Measurements from ENCODE around the gene CGB3.
"Not testable (repeated sequence)": the region's sequence is repeated elsewhere in the genome, so short reads cannot be mapped to it uniquely, and the experiment has no call there.

The CGB3 gene

DNA sequence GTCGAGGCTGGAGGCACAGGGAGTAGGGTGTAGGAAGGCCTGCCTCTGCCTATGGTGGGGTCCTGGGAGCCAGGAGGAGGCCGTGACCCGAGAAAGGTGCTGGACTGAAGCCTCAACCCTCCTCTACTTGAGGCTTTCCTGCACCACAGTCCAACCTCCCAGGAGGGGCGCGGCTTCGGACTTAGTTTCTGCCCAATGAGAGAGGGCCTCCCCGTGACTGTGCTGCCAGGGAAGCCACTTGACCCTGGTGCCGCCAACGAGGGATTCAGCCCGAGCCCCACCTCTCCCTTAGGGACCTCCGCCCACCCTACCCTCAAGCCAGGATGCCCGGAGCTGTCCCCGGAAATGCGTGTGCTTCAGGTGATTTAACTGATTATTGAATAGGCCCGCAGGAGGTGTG, at the start of gene CGB3:
Gene CGB3, minus strand, starts transcription at position 101 of the 400 bp plus-strand sequence. CDS start 362 bp downstream, outside the sequence.
- not testable (repeated sequence) for DNase-seq

DNA sequence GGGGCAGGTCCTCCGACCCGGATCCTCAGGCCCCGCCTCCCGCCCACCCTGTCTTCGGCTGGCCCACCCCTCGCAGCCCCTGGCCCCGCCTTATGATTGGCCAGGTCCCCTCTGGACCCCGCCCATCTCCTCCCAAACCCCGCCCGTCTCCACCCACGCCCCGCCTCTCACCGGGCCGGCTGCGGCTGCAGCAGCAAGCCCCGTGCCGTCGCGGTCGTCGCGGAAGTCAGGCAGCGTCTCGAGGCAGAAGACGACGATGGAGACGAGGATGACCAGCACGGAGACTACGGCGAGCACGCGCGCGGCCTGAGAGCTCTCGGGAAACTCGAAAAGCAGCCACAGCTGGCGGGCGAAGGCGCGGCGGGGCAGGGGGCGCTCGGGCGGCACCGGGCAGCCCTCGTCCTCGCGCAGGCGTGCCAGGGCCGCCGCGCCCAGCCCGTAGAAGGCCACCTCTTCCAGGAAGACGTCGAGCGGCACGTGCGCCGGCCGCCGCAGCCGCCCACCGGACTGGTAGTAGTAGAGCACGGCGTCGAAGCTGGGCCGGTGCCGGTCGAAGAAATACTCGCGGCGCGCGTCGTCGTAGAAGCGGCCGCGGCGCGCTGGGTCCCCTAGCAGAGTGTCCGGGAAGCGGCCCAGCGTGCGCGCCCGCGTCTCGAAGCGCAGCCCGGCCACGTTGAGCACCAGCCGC, 47.9 kb upstream of the CGB3 start:
- no peak for DNase-seq

DNA sequence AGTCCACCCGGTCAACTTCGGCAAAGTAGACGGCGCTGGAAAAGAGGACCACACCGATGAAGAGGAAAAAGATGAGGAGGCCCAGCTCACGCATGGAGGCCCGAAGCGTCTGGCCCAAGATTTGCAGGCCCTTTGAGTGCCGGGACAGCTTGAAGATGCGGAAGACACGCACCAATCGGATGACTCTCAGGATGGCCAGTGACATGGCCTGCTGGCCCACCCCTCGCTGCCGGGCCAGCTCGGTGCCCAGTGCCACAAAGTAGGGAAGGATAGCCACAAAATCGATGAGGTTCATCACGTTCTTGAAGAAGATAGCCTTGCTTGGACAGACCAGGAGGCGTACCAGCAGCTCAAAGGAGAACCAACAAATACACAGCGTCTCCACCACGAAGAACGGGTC, 46.3 kb upstream of the CGB3 start:
- DNase-seq, result no peak

DNA sequence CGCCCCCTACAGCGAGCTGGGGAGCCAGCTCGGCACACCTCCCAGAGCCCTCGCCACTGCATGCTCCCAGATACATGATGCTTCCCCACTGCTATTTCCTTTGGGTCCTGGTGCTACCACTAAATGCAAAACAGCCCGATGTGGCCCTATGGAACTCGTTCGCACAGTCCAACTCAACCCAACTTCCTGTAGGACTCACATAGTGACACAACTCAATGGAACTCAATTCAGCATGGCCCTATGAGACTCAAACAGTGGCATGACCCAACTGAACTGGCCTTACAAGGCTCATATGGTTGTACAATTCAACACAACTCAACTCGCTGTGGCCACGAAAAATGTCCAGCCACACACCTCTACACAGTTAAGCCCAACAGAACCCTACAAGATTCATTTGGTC, 44.9 kb upstream of the CGB3 start:
- no peak for DNase-seq

DNA sequence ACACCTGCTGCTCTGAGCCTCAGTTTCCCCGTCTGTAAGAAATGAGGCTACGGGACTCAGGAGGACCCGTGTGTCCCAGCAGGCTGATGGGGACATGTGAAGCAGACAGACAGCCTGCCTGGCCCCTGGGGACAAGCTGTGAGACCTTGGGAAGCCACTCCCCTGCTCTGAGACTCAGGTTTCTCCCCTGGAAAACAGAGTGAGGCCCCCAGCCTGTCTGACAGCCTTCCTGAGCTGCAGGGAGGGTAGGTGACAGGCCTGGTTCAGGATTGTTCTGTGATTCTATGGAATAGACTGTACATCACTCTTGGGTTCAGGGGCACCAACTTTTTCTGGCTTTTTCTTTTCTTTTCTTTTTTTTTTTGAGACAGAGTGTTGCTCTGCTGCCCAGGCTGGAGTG, 43.4 kb upstream of the CGB3 start:
- DNase-seq, result no peak

DNA sequence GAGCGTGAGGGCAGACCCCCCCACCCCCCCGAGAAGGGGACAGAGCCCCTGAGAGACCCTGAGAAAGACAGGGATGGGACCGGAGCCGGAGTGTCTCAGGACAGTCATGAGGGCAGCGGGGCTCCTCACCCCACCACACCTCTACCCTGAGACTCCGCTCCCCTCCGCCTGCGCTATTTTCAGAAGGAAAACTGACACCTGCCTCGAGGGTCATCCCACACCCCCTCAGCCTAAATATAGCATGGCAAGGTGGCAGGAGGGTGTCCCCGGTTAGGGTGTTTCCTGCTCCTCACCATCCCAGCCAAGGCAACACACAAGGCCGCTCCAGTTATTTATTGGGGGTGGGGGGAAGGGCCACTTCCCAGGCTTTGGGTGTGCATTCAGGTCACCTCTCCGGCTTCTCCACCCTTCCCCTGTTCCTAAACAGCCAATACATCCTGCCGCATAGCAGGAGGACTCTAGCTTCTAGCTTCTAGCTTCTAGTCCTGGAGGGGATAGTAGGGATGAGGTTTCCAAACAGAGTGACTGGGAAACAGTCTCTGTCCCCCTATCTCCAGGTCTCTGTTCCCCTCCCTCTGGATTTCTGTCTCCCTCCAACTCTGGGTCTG, 41.9 kb upstream of the CGB3 start:
- no peak for DNase-seq

DNA sequence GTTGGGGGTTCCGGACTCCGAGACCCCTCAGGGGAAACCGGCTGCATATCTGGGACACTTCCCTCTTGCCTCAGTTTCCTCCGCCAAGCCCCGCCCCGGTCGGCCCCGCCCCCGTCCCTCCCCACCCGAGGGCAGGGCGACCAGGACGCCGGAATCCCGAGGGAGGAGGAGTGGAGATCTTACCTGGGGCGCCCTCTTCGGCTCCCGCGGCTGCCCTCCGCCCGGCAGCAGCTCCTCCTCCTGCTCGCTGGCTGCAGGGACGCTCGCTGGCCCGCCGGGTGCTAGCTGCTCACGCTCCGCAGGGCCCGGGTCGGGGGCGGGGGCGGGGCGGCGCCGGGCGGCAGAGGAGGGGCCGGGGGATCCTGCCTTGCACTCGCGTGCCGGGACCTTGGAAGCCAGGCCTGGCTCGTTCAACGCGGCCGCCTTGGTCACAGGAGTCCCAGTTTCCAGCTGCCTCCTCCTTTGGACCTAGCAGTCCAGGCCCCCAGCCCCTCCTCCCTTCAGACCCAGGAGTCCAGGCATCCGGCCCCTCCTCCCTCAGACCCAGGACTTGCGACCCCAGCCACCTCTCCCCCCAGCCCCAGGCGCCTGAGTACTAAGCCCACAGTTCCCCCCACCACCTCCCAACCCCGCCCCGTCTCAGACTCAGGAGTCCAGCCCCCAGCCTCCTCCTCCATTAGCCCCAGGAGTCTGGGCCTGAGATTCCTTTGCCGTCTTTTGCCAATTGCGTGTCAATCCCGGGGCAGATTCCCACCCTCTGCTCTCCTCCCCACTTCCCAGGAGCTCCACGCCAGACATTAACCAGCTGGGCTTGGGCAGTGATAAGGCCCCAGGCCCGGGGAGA, 40.9 kb upstream of the CGB3 start, which contains the start of gene NTF4:
Gene NTF4, minus strand, starts transcription at position 51 of the 844 bp plus-strand sequence. CDS start 2,821 bp downstream, outside the sequence.
- no peak for DNase-seq

DNA sequence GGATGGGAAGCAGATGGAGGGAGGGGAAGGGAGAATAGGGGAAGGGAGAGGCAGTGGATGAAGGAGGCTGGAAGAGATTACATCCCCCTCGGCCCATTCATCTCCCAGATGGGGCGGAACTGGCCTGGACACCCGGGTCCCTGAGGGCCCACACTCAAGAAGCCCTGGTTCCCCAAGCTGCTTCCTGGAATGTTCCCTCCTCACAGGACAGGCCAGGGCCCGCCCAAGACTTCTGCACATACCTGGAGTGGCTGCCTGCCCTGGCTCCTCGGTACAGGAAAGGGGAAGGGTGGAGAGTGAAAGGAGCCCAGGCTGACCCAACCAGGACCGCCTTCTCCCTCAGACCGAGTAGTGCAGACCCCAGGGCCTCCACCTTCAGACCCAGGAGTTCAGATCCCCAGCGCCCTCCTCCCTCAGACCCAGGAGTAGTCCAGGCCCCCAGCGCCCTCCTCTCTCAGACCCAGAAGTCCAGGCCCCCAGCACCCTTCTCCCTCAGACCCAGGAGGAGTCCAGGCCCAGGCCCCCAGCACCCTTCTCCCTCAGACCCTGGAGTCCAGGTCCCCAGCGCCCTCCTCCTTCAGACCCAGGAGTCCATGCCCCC, 40.0 kb upstream of the CGB3 start:
- DNase-seq, result no peak

DNA sequence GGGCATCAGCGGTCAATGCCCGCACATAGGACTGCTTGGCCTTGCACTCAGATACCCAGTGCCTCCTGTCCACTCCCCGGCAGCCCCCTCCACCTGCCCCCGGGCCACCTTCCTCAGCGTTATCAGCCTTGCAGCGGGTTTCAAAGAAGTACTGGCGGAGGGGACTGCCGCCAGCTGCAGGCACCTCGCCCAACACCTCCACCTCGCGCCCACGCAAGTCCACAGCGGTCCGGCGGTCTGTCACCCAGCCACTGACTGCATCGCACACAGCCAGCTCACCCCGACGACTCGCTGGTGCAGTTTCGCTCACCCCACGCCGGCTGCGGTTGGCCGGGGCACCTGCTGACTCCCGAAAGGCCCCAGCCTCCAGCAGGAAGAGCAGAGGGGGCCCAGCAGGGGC, 37.3 kb upstream of the CGB3 start:
- no peak for DNase-seq

DNA sequence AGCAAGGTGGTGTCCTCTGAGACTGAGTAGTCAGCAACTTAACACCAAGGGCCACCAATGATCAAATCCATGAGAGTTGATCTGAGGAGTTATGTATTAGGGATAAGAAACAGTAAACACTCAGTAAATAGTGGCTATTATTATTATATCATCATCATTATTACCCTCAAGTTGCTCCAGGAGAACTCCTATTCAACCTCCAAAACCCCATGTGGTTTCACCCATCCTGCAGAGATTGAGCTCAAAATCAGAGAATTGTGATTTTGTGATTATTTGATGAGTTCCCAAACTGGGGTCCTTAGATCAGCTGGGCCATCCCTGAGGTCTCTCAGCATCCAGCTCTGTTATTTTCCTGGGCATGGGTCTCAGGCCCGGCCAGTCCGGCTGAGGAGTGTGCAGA, 36.9 kb upstream of the CGB3 start:
- no peak for DNase-seq

DNA sequence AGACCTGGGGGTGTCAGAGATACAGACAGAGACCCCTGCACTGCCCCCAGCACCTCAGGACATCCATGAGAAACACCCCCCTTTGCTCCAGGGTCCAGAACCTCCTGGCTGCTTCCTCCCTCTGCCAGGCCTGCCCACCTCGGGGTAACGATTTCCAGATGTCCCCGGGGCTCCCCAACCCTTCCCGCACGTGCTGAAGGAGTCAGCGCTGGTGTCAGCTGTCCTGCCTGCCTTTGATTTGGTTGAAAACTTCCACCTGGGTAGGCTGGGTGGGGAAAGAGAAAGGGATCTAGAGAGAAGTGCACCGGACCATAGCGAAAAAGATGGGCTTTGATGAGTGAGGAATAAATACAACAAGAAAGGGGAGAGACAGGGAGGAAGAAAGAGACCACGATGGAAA, 34.9 kb upstream of the CGB3 start:
- no peak for DNase-seq

DNA sequence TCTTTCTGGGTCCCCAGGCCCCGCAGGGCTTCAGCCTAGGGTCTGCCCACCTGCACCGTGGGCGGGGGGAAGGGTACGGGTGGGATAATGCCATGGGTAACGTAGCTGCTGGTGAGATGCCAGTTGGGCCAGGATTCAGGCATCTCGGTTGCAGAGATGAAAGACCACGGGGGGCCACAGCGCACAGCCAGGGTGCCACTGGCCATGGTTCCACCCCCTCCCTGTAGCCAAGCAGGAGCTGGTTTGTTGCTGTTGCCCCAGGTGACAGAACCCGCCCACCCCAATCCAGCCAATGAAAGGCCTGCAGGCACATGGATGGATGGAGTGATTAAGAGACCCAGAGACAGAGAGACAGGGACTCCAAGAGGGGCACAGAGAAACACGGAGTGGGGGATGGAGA, 34.4 kb upstream of the CGB3 start:
- peak; percentile 32 for DNase-seq

DNA sequence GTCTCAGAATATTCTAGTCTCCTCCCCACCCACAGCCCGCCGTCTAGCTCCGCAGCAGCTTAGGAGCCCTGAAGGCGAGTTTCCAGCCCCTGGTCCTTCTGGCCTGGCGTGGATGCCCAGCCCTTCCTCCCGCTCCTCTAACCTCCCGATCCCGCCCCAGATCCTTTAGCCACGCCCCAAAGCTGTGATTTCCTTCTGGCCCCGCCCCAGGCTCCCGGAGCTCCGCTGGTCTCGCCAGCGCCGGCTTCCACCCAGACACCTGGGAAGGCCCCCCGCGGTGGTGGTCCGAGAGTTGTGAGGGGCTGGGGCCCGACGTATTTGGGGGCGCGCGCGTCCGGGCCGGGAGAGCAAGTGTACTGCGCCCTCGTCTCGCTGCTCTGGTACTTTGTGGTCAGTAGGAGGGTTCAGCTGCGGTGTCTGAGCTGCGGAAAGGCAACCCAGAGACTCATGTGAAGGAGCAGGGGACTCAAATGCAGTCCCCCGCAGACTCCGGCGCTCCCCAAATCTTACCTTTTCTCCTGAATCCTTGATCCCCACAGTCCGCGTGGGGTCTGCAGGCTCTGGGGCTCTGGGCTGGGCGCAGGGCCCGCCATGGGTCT, 33.6 kb upstream of the CGB3 start, which contains the start of gene CGB7:
Gene CGB7, minus strand, starts transcription at position 114 of the 599 bp plus-strand sequence. CDS start 2,374 bp downstream, outside the sequence.
- DNase-seq, result peak; percentile 34

DNA sequence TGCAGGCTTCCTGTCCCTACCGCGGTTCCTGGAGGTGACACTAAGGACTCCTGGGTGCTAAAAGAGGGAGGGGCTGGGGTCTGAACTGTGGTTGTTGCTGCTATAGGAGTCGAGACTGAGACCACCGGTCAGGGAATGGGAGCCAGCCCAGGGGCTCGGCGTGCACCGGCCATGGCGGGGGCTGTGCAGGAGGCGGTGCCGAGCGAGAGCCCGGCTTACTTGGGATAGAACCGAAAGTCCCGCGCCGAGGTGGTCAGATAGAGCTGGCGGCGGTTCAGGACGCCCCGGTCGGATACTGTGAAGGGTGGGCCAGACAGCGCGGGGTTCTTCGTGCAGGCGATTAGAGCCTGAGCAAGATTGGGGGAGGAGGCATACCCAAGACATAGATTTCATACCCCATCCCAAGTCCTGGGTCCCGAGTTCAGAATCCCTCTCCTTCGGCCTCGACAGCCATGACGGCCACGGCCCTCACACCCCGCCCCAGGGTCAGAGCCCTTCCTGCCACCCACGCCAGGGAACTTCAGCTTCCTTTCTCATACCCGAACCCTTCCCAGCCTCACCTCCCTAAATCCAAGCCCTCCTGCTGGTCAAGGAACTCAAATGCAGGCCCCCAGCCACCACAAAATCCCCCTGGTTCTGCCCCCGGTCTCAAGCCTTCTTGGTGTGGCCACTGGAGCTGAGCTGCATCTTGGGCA, 32.9 kb upstream of the CGB3 start:
- not testable (repeated sequence) for DNase-seq

DNA sequence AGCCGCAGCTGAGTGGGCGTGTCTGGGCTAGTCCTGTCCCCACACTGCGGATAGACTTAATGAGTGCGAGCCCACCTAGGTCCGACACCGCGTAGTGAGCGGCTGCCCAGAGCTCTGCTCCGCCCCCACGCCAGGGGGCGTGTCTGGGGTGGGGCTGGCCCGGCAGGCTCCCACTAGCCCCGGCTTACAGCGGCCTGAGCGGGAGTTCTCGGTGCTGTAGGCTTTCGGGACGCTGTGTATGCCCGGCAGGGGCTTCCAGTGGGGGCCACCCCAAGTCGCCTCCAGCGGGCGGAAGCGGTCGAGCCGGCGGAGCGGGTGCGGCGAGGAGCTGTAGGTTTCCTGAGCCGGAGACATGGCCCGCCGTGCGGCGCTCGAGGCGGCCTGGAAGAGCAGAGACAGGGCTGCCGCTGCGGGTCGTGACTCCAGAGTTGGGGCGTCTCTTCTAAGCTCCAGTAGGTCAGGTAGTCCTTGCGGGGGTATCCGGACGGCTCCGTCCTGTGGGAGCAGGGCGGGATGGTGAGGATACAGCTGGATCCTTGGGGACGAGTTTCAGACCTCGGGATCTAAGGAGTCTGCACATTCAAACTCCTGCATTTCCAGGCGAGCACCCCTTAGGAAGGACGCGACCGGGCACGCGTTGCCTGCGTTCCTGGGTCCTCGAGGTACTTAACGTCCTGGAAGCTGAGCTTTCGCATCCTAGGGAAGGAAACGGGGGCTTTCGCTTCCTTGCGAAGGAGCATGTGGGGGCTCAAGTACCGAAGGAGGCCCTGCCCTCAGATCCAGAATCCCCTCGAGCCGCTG, 32.2 kb upstream of the CGB3 start:
- DNase-seq, result peak; percentile 42

DNA sequence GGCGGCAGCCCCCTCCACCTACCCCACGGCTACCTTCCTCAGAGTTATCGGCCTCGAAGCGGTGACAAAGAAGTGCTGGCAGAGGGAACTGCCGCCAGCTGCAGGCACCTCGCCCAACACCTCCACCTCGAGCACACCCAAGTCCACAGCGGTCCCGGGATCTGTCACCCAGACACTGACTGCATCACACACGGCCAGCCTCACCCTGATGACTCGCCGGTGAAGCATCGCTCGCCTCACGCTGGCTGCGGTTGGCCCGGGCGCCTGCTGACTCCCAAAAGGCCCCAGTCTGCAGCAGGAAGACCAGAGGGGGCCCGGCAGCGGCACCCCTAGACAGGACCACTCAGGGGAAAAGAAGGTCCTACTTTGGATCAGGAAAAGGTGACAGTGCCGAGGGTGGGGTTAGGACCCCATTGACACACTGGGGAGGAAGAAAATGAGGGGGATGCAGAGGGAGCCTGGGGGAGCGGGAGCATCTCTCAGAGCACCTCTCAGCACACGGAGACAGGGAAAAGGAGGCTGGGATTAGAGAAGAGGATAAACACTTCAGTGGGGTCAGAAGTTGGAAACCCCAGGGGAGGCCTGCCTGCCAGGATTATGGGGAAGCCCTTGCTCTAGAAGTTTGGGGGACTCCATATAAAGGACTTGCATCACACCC, 26.4 kb upstream of the CGB3 start:
- not testable (repeated sequence) for DNase-seq

DNA sequence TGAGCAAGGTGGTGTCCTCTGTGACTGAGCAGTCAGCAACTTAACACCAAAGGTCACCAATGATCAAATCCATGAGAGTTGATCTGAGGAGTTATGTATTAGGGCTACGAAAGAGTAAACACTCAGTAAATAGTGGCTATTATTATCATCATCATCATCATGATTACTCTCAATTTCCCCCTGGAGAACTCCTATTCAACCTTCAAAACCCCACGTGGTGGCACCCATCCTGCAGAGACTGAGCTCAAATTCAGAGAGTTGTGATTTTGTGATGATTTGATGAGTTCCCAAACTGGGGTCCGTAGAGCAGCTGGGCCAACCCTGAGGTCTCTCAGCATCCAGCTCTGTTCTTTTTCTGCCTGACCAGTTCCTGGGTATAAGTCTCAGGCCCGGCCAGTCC, 25.7 kb upstream of the CGB3 start:
- not testable (repeated sequence) for DNase-seq

DNA sequence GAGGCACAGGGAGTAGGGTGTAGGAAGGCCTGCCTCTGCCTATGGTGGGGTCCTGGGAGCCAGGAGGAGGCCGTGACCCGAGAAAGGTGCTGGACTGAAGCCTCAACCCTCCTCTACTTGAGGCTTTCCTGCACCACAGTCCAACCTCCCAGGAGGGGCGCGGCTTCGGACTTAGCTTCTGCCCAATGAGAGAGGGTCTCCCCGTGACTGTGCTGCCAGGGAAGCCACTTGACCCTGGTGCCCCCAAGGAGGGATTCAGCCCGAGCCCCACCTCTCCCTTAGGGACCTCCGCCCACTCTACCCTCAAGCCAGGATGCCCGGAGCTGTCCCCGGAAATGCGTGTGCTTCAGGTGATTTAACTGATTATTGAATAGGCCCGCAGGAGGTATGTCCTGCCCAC, 24.9 kb upstream of the CGB3 start, which contains the start of gene CGB8:
Gene CGB8, minus strand, starts transcription at position 101 of the 400 bp plus-strand sequence. CDS start 372 bp downstream, outside the sequence.
- not testable (repeated sequence) for DNase-seq

DNA sequence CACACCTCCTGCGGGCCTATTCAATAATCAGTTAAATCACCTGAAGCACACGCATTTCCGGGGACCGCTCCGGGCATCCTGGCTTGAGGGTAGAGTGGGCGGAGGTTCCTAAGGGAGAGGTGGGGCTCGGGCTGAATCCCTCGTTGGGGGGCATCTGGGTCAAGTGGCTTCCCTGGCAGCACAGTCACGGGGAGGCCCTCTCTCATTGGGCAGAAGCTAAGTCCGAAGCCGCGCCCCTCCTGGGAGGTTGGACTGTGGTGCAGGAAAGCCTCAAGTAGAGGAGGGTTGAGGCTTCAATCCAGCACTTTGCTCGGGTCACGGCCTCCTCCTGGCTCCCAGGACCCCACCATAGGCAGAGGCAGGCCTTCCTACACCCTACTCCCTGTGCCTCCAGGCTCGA, 19.4 kb upstream of the CGB3 start, which contains the start of gene CGB5:
Gene CGB5, plus strand, starts transcription at position 301 of the 400 bp plus-strand sequence. CDS start 362 bp downstream, outside the sequence.
- DNase-seq, result not testable (repeated sequence)

DNA sequence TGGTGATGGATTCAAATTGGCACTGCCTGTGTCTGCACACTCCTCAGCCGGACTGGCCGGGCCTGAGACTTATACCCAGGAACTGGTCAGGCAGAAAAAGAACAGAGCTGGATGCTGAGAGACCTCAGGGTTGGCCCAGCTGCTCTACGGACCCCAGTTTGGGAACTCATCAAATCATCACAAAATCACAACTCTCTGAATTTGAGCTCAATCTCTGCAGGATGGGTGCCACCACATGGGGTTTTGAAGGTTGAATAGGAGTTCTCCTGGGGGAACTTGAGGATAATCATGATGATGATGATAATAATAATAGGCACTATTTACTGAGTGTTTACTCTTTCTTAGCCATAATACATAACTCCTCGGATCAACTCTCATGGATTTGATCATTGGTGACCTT, 18.5 kb upstream of the CGB3 start:
- DNase-seq, result not testable (repeated sequence)
